GM19025 (cell line): ENCODE data around the gene CFL1.

Experiments
- ATAC-seq: cut with Tn5 transposase; IDR thresholded peaks from one replicate; pipeline ENCODE4 v1.9.1; 2021; ENCODE audit warnings: mild to moderate bottlenecking, low read depth, moderate library complexity; ENCODE audit not compliant: unreplicated experiment

Gene CFL1

DNA sequence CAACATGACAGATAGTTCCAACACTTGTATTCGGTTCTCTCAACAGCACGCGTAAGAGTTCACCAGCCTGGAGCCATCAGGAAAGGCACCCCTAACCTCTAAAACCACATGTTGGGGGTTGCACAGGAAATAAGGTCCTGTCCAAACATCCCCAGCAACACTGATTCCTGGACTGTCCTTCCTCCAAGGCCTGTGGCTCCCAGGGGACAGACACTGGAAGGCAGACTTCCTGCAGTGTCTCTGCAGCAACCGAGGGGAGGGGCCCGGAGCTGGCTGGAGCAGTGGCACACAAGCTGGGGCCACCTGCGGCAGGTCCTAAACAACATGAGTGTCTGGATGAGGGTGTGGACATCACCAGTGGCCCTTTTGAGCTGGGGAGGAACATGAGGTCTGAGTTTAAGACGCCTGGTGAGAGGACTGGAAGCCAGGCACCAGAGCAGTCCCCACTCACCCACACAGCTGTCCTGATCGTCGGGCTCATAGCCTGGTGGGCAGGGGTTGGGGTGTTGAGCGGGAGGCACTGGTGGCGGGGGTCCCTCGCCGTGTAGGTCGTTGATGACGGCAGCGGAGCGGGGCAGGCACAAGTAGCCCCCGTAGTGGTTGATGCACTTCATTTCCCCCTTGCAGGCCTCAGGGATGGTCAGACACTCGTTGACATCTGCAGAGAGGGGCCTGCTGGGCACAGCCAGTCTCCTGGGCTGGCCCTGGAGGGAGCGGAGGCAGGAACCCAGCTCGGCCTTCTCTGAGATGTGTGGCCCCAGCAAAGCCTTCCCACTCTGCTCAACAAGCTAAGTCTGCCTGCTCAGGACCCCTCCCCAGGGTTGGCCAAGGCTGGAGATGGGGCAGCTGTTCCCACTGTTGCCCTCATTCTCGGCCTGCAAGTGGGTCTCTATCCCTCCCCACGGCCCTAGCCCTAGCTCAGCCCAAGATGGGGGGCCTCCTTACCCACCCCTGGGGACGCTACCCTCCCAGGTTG lies 13.0 kb upstream of the CFL1 start:
- ATAC-seq: no peak

DNA sequence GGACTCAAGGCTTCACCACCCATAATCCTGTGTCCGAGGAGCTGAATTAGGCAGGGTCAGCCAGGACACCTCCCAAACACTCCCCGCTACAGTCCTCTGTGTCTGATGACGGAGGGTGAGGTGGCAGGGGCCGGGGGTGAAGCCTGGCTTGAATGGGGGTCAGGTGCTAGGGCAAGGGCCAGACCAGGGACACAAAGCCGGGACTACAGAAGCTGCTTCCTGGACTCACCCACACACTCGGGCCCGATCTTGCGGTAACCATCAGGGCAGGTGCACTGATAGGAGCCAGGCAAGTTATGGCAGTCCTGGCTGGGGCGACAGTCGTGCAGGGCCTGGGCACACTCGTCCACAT lies 12.3 kb upstream of the CFL1 start:
- no peak for ATAC-seq

DNA sequence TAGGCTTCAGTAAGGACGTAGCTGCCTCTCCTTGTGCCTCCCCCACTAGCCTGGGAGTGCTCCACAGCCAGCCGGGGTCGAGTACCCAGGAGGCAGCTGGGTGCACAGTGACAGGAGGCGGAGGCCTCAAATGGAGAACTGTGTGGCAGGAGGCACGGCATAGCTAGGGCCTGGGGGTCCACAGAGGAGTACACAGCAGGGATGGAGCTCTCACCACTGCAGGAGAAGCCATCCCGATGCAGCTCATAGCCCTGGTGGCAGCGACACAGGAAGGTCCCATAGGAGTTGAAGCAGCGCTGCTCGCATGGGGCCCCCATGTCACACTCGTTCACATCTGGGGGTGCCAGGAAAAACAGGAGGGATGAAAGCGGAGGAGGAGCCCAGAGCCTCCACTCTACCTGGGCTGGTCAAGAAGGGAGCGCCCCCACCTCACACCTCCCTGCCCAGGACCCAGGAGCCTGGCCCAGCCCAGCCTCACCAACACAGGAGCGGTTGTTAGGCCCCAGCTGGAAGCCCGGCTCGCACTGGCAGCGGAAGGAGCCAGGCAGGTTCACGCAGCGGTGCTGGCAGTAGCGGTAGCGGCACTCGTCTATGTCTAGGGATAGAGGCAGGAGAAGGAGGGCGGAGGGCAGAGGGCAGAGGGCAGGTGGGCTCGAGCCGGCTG lies 11.8 kb upstream of the CFL1 start:
- ATAC-seq: no peak

DNA sequence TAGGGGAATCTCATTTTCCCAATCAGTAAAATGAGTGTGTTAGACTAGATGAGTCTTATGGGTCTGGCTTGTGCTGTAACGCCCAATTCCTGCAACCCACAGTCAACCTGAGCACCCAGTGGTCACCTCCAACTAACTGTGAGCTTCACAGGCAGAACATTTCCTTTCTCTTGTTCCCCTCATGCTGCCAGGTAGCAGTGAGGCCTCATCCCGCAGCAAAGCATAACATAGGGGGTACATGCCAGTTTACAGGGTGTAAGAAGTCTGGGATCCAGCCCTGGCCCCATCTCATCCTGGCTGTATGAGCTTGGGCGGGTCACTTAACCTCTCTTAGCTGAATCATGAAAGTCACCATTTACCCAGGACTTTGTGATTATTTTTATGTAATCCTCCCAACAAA lies 10.9 kb upstream of the CFL1 start:
- ATAC-seq: no peak

DNA sequence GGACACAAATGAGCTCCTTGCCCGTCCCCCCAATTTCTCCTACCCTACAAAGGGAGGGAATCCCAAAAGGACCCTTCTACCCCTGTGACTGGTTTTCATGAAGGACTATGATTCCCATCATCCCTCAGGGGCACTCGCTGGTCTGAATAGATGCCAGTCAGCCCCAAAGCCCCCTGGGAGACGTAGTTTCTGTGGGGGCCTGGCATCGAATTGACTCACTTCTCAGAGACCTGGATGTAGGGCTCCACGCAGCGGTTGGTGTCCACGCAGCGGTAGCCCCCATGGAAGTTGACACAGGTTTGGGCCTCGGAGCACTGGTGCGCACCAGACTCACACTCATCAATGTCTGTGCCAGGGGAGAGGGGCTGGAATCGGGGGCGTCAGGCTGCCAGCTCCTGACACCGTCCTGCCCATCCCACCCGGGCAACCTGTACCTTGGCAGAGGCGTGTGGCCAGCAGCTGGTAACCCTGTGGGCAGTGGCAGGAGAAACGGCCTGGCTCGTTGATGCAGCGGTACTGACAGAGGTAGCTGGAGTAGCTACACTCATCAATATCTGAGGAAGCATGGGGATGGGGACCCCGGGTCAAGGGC lies 10.2 kb upstream of the CFL1 start:
- ATAC-seq: no peak

DNA sequence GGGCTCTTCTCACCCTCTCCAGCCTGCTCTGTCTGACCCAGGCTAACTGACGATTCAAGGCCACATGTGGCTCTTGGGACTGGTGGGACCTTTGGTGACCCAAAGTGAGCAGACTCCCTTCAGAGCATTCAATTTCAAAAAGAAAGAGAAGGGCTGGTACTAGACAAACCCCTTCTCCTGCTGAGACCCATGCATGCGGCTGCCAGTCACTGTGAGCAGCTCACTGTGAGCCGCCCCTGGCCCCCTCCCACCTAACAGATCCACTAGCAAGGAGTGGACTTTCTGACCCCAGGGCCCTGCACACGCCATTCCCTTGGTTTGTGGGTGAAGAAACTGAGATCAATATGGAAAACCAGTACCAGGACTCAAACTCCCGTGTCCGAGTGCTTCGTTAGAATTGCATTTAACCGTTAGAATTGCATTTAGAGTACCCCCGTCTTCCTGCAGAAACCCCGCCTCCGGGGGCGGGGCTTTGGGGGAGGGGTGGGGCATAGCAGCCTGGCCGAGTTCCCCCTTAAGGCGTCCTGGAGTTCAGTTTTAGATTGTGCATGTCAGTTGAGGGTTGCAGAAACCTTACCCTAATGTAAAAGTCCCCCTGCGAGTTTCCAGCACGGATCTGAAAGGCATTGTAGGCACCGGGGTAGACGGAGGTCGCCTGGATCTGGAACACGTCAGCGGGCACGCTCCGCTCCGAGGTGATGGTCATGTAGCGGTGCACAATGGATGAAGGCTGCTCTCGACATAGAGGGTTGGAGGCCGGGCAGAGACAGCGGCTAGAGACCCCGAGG lies 9.5 kb upstream of the CFL1 start:
- no peak for ATAC-seq

DNA sequence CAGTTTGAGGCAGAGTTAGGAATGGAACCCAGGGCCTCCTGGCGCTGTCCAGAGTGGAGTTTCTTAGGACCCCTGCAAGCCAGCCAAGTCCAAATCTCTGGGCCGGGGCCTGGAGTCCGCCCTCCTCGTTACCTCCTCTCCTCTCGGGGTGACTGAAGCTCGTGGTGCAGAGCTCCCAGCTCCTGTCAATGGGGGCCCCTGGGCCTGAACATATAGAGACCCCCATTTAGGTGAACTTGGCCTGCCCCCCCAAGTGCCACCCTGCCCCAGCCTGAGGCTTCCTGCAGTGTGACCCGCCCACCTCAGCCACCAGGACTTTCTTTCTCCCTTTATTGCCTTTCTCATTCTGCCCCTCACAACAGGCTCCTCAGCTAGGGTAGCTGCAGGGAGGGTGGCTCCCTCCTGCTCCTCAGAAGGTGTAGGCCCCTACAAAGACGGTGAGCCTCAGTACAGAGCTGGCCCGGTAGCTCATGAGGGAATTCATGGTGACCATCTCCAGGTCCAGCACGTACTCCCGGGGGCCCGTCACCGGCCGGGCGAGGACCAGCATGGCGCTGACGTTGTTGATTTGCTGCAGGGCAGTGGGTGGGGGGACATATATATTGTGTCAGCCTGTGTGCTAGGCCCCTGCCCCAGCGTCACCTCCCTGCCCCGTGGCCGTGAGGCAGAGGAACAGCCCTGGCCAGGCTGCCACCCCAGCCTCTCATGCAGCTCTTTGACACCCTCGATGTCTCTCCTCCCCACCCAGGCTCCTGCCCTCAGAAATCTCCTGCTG lies 8.7 kb upstream of the CFL1 start:
- no peak for ATAC-seq

DNA sequence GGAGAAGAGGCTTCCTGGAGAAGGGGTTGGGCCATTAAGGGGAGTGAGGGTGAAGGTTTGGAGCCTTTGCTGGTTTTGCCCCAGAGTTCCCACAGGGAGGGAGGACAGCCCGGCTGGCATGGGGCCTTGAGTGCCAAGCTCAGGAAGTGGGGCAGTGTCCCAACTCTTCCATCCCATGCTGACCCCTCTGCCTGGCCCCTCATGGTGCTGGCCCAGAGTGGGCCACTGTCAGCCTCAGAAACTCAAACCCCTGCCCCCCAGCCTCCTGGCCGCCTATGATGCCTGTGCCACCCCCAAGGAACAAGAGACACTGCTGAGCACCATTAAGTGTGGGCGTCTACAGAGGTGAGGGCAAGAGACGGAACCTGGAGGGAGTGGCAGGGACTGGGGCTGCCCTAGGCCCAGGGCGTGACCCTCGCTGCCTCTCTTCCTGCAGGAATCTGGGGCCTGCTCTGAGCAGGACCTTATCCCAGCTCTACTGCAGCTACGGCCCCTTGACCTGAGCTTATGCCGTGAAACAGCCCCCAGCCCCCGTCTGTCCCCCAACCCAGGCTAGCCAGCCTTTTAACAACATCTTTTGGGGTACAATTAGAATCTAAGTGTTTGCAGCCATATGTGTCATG lies 7.7 kb upstream of the CFL1 start:
- no peak for ATAC-seq

DNA sequence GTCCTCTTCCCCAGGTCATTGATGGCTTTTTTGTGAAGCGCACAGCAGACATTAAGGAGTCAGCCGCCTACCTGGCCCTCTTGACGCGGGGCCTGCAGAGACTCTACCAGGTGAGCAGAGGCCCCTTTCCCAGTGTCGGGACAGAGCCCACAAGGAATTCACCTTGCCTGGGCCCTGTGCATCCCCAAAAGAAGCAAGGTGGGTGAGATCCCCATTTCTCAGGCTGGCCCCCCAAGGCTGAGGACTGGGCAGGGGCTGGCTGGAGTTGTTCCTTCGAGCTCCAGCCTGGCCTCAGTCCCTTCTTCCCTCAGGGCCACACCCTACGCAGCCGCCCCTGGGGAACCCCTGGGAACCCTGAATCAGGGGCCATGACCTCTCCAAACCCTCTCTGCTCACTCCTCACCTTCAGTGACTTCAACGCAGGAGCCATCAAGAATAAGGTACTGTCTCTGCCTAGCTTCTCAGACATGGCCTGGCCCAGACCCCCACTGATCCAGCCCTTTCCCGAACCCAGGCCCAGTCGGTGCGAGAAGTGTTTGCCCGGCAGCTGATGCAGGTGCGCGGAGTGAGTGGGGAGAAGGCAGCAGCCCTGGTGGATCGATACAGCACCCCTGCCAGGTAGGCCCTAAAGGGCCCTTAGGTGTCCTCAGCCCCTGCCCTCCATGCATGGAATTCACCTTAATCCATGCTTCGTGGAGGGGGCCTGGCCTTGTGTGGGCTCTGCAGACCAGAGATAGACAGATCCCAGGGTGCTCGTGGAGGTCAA lies 6.9 kb upstream of the CFL1 start:
- ATAC-seq: no peak

DNA sequence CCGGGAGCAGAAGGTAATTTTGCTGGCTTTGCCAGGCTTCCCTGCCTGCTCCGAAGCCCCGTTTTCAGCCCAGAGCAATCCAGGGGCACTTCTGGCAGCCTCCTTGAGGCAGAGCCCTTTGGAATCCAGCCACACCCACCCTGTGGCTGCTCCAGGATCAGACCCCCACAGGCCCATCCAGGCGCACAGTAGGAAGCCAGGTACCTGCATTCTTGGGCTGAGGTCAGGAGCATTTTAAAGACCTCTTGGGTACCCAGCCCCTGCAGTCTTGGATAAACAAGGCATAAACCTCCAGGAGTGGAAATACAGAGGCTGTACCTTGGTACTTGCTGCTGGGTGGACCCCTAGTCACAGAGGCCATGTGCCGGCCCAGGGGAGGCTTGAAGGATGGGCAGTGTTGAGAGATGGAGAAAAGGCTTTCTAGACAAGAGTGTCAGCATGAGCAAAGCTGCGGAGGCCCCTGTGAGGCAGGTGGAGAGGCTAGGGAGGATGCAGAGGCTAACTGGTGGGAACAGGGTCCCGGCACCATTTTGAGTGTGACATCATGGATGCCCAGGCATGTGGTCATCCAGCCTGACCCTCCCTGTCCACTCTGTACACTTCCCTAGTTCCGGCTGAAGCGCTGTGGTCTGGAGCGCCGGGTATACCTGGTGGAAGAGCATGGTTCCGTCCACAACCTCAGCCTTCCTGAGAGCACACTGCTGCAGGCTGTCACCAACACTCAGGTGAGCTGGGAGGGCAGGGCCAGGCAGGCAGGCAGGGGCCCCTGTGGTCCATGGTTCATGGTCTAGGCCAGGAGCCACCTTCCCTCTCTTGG lies 6.1 kb upstream of the CFL1 start:
- no peak for ATAC-seq

DNA sequence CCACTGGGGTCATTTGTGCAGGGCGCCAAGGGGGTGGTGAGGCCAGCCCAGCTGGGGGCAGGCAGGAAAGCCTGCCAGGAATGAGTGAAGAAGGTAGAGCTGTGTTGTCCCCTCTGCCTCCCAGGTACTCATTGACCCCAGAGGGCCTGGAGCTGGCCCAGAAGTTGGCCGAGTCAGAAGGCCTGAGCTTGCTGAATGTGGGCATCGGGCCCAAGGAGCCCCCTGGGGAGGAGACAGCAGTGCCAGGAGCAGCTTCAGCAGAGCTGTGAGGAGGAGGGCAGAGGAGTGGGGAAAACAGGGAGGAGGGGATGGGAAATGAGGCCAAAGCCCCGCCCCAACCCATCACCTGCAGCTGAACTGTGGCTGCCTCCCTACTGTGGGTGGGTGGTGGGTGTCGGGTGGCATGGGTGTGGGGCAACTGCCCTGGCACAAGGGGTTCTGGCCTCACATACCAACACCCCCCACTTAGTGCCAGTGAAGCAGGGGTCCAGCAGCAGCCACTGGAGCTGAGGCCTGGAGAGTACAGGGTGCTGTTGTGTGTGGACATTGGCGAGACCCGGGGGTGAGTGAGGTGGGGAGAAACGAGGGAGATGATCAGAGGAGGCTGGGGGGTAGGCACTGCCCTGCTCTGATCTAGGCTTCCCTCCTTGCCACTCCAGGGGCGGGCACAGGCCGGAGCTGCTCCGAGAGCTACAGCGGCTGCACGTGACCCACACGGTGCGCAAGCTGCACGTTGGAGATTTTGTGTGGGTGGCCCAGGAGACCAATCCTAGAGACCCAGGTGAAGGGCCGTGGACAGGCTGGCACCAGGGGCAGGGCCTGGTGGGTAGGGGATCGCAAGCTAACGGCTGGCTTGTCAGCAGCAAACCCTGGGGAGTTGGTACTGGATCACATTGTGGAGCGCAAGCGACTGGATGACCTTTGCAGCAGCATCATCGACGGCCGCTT lies 5.2 kb upstream of the CFL1 start:
- ATAC-seq: no peak

DNA sequence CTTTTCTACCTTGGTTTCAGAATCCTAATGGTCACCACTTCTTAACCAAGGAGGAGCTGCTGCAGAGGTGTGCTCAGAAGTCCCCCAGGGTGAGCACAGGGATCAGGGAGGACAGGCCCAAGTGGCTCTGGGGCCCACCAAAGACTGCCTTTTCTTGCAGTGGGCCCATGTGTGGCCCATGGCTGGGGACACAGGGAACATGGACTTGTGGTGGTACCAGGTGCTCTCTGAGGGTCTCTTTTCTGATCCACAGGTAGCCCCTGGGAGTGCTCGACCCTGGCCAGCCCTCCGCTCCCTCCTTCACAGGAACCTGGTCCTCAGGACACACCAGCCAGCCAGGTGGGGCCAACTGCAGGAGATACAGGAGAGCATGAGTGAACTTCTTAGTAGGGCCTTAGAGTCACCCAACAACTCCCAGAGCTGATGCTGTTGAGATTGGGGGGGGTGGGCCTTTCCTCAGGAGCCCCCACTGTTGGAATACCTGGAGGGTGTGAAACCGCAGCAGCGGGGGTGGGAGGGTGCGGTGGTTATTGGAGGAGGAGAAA lies 4.3 kb upstream of the CFL1 start:
- ATAC-seq: no peak

DNA sequence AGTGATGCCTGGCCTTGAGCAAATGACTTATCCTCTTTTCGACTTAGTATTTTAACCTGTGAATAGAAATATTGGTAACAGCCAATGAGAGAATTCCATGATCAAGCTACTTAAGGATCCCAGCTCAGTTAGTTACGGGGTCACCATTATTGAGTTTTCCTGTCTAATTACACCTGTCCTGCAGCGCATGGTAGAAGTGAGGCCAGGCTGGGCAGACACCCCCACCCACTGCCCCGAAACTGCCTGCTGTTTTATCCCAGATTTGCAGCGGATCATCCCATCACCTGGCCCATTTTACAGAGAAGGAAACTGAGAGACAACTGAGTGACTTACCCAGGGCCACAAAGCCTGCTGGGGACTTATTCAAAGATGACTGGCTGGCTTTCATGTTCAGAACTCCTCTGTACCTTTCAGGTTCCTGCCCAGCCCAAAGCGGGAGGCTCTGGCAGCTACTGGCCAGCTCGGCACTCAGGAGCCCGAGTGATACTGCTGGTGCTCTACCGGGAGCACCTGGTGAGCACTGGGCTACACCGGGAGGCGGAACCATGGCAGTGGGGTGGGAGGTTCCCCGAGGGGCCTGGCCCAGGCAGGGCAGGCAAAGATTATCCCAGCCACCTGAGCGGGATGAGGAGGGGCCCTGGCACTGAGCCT lies 3.7 kb upstream of the CFL1 start:
- no peak for ATAC-seq

DNA sequence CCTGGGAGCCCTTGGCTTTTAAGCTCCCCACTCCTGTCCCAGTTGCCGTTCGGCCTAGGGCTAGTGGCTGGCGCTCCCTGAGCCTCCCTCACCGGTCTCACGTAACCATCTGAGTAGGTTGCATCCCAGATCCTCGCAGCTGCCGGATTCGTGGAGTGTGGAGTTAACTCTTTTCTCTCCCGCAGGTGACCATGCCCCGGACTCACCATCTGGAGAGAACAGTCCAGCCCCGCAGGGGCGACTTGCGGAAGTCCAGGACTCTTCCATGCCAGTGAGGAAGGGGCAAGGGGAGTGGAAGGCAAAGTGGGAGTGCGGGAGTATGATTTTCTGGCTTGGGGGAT lies 3.2 kb upstream of the CFL1 start:
- ATAC-seq: no peak

DNA sequence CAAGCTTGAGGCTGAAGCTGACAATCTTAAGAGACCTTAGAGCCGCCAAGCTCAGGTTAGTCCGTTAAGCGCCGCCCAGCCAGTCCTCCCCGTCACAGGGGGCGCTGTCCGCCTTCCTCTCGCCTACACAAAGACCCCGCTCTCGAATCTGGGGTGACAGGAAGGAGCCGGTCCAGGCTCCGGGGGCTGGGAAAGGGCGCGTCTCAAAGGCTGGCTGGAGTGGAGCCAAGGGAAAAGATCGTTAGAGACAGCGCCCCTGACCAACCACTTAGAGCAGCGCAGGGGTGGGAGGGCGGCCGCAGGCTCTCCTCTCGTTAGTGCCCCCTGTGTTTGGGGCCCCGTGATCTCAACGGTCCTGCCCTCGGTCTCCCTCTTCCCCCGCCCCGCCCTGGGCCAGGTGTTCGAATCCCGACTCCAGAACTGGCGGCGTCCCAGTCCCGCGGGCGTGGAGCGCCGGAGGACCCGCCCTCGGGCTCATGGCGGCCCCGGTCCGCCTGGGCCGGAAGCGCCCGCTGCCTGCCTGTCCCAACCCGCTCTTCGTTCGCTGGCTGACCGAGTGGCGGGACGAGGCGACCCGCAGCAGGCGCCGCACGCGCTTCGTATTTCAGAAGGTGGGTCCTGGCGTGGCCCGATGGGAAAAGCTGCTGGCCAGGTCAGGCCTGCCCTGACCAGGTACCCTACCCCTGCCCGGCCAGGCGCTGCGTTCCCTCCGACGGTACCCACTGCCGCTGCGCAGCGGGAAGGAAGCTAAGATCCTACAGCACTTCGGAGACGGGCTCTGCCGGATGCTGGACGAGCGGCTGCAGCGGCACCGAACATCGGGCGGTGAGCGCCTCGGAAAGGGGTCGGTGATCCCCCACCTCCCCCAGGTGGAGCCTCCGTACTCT lies 2.5 kb upstream of the CFL1 start, which contains the start of gene MUS81:
Gene MUS81, plus strand, starts transcription at position 156 of the 887 bp plus-strand sequence. Its CDS starts 321 bp downstream, at position 477.
- ATAC-seq: no peak
